GM21515 (cell line): ENCODE measurements around the gene RBCK1.
"Not testable (repeated sequence)": the region's sequence is repeated elsewhere in the genome, so short reads cannot be mapped to it uniquely, and the experiment has no call there.

ENCODE experiments used
- ATAC-seq: cut with Tn5 transposase; IDR thresholded peaks from one replicate; pipeline ENCODE4 v1.9.1; 2021; ENCODE audit not compliant: unreplicated experiment

Gene RBCK1

GRCh38 chr20:467755-468154 is 59.7 kb downstream of the RBCK1 start:
- no peak for ATAC-seq

- no peak for ATAC-seq
Measured at GRCh38 chr20:469746-470490, 61.8 kb downstream of the RBCK1 start.

GRCh38 chr20:472137-472846 is 64.2 kb downstream of the RBCK1 start:
- ATAC-seq, result no peak

- ATAC-seq, result no peak
Measured at GRCh38 chr20:472889-473292, 64.8 kb downstream of the RBCK1 start.

GRCh38 chr20:474581-474980 is 66.5 kb downstream of the RBCK1 start:
- ATAC-seq, result no peak

GRCh38 chr20:475463-476357 is 67.6 kb downstream of the RBCK1 start:
- no peak for ATAC-seq

GRCh38 chr20:476561-477249 is 68.6 kb downstream of the RBCK1 start:
- not testable (repeated sequence) for ATAC-seq

- ATAC-seq, result no peak
Measured at GRCh38 chr20:478010-478948, 70.2 kb downstream of the RBCK1 start.

GRCh38 chr20:478949-479429 is 70.9 kb downstream of the RBCK1 start:
- no peak for ATAC-seq

- ATAC-seq, result no peak
Measured at GRCh38 chr20:479487-479886, 71.4 kb downstream of the RBCK1 start.

GRCh38 chr20:480044-480443 is 71.9 kb downstream of the RBCK1 start:
- ATAC-seq, result no peak

GRCh38 chr20:481167-481566 is 73.1 kb downstream of the RBCK1 start:
- ATAC-seq, result no peak
